GM13977 (cell line): ENCODE results near the gene LRRN4CL.

Experiments
- DNase-seq: peaks from one replicate; pipeline ENCODE4 v3.0.0; 2012; ENCODE audit warnings: low spot score
- in situ Hi-C: fragments of 300-500 bp; cut with MboI; formaldehyde crosslinking; loops from one replicate; pipeline ENCODE4 v1.12.0; 2022; ENCODE audit warnings: low sequenced_read_pairs, low pct_unique_long_range_greater_than_20kb, mixed read lengths, inconsistent platforms; ENCODE audit not compliant: unreplicated experiment
- TF ChIP-seq, protein P1 (sequence below): IDR thresholded peaks from 2 replicates; pipeline ENCODE4 v1.5.1; 2012; ENCODE audit warnings: mild to moderate bottlenecking, control low read depth; ENCODE audit not compliant: insufficient read depth; ENCODE audit errors: extremely low read depth, missing control alignments

LRRN4CL gene

DNA sequence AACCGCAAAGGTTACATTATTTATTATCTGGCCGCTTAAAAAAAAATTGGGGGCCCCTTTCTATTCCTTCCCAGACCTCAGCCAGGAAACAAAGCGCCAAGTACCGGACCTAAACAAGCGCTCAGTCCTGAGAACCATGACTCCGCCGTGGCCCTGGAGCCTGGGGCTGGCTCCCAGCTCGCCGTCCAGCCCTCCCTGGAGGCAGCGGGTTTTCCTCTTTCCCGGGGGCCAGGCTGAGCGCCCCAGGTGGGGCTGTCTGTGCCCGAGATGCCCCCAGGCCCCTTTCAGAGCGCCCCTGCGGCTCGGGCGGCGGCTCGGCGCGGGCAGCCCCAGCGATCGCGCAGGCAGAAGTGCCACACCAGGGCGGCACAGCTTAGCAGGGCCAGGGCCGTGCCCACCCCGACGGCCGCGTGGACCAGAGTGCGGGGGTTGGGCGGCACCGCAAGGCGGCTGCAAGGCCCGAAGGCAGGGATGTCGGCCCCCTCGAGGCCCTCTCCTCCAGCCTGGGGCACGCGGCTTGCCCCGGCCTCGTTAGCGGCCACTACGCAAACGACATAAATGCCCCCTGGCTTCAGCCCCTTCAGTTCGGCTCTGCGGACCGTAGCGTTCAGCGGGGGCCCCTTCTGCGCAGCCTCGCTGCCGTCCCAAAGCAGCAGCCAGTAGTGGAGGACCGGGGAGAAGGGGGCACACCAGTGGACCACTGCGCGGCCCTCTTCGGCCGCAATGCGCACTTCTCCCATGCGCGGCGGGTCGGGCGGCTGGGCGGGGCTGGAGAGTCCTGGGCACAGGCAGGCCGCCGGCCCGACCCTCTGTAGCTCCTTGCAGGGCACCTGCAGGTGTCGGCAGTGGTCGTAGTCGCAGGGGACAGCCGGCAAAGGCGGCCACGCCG is 1.6 kb downstream of the LRRN4CL start:
- in situ Hi-C loops, result no loop called here
- DNase-seq, result no peak
- TF ChIP-seq, protein P1, sequence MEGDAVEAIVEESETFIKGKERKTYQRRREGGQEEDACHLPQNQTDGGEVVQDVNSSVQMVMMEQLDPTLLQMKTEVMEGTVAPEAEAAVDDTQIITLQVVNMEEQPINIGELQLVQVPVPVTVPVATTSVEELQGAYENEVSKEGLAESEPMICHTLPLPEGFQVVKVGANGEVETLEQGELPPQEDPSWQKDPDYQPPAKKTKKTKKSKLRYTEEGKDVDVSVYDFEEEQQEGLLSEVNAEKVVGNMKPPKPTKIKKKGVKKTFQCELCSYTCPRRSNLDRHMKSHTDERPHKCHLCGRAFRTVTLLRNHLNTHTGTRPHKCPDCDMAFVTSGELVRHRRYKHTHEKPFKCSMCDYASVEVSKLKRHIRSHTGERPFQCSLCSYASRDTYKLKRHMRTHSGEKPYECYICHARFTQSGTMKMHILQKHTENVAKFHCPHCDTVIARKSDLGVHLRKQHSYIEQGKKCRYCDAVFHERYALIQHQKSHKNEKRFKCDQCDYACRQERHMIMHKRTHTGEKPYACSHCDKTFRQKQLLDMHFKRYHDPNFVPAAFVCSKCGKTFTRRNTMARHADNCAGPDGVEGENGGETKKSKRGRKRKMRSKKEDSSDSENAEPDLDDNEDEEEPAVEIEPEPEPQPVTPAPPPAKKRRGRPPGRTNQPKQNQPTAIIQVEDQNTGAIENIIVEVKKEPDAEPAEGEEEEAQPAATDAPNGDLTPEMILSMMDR, result no peak

DNA sequence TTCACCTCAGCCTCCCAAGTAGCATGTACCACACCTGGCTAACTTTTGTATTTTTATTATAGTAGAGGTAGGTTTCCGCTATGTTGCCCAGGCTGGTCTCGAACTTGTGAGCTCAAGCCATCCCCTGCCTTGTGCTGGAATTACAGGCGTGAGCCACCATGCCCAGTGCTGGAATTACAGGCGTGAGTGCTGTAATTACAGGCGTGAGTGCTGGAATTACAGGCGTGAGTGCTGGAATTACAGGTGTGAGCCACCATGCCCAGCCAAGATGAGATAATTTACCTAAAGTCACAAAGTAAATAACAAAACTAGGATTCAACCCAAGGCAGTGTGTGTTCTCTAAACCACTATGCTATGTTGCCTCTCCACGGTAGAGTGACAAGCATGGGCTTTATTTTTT is 6.8 kb downstream of the LRRN4CL start:
- no peak for DNase-seq
- TF ChIP-seq, protein P1, result no peak
- in situ Hi-C loops, result no loop called here

DNA sequence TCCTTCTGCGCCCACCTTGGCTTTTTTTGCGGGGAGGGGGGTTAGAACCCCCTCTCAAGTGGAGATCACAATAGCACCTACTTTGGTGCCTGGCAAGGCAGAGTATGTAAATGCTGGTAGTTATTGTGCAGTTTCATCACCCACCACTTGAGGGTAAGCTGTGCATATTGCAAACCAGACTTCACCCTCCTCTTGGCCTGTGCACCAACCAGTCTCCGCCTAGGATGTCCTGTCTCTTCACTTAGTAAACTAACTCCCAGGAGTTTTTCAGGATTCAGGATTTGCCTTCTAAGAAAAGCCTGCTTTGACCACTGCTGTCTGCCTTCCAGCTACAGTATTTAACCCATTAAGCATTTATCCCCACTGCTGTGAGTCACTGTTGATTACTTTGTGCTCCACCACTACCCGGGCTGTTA is 8.5 kb downstream of the LRRN4CL start:
- in situ Hi-C loops, result no loop called here
- DNase-seq, result peak; percentile 75
- TF ChIP-seq, protein P1, result peak; percentile 55

DNA sequence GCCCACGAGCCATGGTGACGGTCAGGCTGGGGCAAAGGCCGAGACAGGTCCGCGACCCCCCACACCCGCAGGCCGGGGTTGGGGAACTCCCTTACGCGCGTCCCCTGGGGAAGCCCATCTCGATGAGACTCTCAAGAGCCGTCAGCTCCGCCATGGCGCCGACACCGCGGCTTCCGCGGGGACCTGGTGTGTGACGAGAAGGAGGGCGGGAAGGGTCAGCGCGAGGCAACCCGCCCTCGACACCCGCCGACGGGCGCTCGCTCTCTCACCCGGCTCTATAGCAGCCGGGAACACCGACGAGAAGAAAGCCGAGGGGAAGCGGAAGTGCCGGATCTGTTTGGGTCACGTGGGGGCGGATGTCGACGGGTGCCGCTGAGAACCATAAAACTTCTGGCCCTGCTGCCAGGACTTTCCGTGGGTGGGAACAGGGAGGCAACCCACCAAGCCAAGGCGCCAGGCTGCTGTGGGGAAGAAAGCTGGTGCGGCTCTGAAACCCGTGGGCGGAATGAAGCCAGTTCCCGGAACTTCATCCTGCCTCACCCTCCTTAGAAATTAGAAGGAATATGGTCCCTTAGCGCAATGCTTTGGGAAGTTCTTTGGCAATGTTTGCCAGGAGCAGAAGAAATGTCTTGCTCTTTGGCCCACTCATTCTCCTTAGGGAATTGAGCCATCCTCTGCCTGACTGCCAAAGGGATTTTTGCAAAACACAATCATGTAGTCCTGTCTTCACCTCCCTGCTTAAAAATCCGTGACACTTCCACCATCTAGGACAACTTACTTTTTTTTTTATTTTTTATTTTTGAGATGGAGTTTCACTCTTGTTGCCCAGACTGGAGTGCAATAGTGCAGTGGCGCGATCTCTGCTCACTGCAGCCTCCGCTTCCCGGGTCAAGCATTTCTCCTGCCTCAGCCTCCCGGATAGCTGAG is 10.3 kb downstream of the LRRN4CL start, which contains the start of gene UBXN1:
UBXN1 (minus strand) TSS at position 304 of the 927 bp plus-strand sequence; CDS start at position 154, 150 bp downstream.
- DNase-seq, result peak; percentile 93
- TF ChIP-seq, protein P1, result no peak
- in situ Hi-C loops, result no loop called here

DNA sequence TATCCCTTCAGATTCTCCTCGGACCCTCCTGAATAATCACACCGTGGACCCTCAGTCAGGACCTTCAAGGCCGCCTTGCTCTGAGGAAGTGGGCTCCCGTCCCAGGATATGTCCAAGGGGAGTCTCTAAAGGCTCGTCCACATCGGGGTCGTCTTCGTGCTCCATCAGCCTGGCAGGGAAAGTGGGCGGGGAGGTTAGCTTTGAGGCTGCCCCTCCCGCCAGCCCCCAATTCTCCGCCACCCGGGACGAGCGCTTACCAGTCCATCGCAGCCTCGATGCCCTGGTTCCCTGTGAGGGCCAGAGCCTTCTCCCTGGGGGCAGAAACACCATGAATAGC is 10.9 kb downstream of the LRRN4CL start:
- in situ Hi-C loops, result no loop called here
- TF ChIP-seq, protein P1, result no peak
- no peak for DNase-seq

DNA sequence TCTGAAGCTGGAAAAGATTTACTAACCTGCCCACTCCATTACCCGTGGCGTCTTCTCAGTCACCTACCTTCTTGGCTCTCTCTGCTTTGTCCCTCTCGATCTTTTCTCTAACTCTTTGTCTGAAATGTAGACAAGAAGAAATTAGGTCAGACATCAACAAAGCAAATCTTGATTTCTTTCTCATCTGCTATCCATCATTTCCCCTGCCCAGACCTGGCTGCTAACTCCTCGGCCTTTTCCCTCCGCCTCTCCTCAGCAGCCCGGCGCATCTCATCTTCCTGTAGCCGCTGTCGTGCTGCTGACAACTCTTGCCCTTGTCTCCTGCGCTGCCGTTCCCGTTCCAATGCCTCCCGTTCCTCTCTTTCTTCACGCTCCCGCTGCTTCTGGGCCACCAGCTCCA is 11.6 kb downstream of the LRRN4CL start:
- TF ChIP-seq, protein P1, result no peak
- no peak for DNase-seq
- in situ Hi-C loops, result no loop called here
